NCI-H748 treated with DMSO at 0.1 percent for 48 hours (cell line): ENCODE results near the gene LDLRAD4.

Source experiments
- DNase-seq: peaks from one replicate; lab custom pipeline; 2025; lab: John Stamatoyannopoulos, UW

LDLRAD4 gene

GRCh38 chr18:13285874-13286273, 67.3 kb downstream of the LDLRAD4 start:
- DNase-seq: no peak

- no peak for DNase-seq
Observed at GRCh38 chr18:13286456-13287125, 68.0 kb downstream of the LDLRAD4 start.

- DNase-seq: no peak
Observed at GRCh38 chr18:13287372-13287771, 68.8 kb downstream of the LDLRAD4 start.

GRCh38 chr18:13288509-13289133, 70.1 kb downstream of the LDLRAD4 start:
- no peak for DNase-seq

- no peak for DNase-seq
Observed at GRCh38 chr18:13289481-13290205, 71.1 kb downstream of the LDLRAD4 start.

GRCh38 chr18:13290856-13291271, 72.3 kb downstream of the LDLRAD4 start:
- no peak for DNase-seq

GRCh38 chr18:13291299-13291698, 72.7 kb downstream of the LDLRAD4 start:
- no peak for DNase-seq

GRCh38 chr18:13291745-13292447, 73.3 kb downstream of the LDLRAD4 start:
- no peak for DNase-seq

GRCh38 chr18:13292736-13293135, 74.2 kb downstream of the LDLRAD4 start:
- DNase-seq: no peak

GRCh38 chr18:13294309-13294708, 75.7 kb downstream of the LDLRAD4 start:
- no peak for DNase-seq

GRCh38 chr18:13295894-13296293, 77.3 kb downstream of the LDLRAD4 start:
- DNase-seq: no peak

- no peak for DNase-seq
Observed at GRCh38 chr18:13296867-13297574, 78.5 kb downstream of the LDLRAD4 start.

GRCh38 chr18:13298262-13298661, 79.7 kb downstream of the LDLRAD4 start:
- DNase-seq: no peak

GRCh38 chr18:13300029-13300428, 81.5 kb downstream of the LDLRAD4 start:
- no peak for DNase-seq

GRCh38 chr18:13300796-13301195, 82.2 kb downstream of the LDLRAD4 start:
- no peak for DNase-seq

GRCh38 chr18:13302040-13302439, 83.5 kb downstream of the LDLRAD4 start:
- no peak for DNase-seq

GRCh38 chr18:13302457-13303225, 84.1 kb downstream of the LDLRAD4 start:
- DNase-seq: no peak

- no peak for DNase-seq
Observed at GRCh38 chr18:13303756-13304364, 85.3 kb downstream of the LDLRAD4 start.

GRCh38 chr18:13305301-13305700, 86.7 kb downstream of the LDLRAD4 start:
- no peak for DNase-seq

GRCh38 chr18:13306583-13306982, 88.0 kb downstream of the LDLRAD4 start:
- no peak for DNase-seq

GRCh38 chr18:13308369-13308768, 89.8 kb downstream of the LDLRAD4 start:
- DNase-seq: no peak
